GM18498 (cell line): ENCODE data around the gene AKR1C1.
"Not testable (repeated sequence)": the region's sequence is repeated elsewhere in the genome, so short reads cannot be mapped to it uniquely, and the experiment has no call there.

ENCODE experiments used
- ATAC-seq: cut with Tn5 transposase; IDR thresholded peaks from one replicate; pipeline ENCODE4 v1.9.1; 2021; ENCODE audit warnings: mild to moderate bottlenecking, moderate library complexity; ENCODE audit not compliant: unreplicated experiment

Gene AKR1C1

DNA sequence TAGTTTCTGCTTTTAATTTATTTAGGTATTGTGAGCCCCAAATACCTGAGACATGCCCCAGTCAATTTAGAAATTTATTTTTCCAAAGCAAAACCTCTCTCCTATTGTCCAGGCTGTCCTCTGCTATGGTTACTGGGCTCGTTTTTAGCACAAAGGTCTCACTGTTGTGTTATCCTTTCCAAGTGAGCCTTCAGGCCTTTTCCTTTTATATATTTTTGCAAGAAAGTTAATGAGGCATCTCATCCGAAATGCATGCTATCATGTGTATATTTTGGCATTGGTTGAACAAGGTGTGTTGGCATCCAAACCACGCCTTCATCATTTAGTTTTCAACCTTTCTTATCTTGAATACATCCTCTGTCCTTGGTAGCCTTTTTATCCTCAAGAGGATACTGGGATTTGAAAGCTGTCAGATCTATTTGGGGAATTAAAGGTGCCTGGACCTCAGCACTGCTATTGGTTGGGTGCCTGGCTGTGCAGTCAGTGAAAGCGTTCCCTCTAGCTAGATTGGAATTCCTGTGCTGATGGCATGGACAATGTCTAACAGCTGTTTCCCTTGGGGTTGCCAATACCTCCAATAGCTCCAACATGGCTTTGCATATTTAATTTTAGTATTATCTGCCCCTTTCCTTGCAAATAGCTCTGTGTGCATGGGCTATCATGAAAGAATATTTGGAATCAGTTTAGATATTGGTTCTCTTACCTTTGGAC lies 51.1 kb downstream of the AKR1C1 start:
- ATAC-seq: not testable (repeated sequence)

DNA sequence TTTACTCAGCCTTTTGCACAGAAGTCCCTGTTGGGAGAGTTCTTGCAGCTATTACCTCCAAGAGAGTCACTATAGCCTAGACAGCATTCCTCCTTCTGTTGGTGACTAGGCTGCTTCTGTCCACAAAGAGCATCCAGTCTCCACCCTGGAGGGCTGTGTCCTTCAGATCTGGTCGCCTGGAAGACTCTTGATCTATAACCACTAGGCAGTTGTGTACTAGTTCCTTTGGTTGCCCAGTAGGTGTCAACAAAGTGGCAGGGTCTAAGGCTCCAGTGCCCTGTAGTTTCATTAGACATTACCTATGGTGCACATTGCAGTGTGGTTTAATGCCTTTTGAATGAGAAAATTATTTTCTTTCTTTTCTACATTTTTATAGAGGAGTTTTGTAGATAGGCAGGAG lies 51.7 kb downstream of the AKR1C1 start:
- no peak for ATAC-seq

DNA sequence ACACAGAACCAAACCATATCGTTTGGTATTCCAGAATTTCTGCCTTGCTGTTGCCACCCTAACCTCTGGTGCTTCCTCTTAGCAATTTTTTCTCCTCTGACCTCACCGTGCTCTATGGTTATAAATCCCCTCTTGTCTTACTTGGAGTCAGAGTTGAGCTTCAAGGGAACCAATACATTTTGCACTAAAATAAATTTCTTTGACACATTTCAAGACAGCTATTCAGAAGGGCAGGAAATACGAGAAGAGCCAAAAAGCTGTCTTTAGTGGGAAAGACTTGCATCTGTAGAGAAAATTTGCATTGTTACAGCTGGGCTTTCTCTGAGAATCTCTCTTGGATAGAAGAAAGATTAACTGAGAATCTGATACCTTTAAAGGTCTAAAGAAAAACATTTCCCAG lies 54.9 kb downstream of the AKR1C1 start:
- no peak for ATAC-seq

DNA sequence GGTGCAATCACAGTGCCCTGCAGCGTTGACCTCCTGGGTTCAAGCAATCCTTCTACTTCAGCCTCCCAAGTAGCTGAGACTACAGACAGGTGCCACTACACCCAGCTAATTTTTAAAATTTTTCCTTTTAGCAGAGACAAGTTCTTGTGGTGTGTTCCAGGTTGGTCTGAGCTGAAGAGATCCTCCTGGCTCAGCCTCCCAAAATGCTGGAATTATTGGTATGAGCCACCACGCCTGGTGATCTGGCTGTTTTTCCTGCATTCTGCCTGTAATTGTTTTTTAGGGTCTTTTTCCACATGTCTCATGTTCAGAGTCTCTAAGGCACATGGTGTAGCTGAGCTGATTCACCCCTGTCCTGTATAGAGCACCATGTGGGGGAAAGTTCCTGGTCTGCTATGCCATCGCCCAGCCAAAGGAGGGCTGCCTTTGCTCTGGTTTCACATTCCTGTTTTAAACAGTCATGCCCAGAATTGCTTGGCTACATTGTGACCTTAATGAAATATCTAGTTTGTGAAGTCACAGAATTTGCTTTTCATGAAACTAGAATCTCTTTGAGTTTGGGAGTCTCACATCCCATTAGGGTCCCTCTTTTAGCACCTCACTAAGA lies 55.6 kb downstream of the AKR1C1 start:
- not testable (repeated sequence) for ATAC-seq

DNA sequence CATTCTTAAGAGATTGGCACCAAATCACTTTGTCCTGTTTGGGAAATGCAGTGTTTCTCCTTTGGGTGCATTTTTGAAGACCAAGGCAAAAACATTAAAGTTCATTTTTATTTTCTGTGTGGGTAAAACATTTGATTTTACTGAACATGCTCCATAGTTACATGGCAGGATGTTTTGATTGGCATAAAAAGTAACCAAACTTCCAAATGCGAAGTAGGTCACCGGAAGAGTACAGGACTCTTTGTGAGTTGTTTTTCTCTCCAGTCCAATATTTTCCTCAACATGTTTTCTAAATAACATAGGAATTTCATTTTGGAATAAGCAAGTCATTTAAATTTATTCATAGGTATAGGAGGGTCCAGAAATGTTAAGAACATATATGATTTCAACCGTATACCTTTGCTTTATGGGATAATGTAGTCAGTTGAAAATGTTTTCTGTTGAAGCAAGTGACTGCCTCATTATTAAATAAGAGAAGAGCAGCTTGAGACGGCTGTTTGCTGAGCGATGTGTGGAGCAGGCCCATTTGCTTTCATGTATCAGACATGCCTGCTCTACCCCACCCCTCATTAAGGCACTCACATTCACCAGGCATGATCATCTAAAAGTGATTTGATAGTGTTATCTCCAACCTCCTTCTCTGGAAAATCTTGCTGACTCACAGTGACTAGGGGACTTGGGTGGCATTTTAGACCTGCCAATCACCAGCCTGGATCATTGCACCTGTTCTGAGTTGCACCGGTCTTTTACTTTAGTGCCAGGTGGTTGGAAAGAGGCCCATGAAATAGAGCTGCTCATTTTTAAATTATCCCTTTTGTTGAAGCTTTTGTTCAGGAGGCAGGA lies 56.8 kb downstream of the AKR1C1 start:
- ATAC-seq: not testable (repeated sequence)

DNA sequence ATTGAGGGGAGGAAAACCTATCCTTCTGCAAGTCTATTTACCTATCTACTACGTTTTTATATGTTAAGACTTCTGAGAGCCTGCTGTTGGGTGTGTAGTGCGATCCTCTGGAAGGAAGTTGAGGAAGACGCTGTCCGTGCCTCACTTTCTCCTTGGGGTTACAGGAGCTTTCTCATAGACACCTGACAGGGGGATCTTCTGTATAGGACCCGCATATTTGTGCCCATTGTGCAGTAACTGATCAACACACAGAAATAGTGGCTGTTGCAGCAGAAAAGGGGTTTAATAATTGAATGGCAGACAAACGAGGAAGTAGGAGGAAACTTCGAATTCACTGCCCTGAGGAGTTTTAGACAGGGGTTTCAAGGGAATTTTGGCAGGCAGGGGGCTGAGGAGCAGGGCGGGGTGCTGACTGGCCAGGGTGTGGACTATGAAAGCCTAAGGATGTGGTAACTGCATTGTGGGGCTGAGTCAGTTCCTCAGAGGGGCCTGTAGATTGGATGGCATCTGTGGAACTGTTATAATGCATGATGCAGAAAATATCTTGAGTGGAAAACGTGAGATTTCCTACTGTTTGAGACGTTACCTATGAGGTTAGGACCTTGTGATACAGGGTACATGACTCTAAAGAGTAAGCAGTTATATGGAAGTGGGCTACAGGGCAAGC lies 58.5 kb downstream of the AKR1C1 start:
- ATAC-seq: not testable (repeated sequence)

DNA sequence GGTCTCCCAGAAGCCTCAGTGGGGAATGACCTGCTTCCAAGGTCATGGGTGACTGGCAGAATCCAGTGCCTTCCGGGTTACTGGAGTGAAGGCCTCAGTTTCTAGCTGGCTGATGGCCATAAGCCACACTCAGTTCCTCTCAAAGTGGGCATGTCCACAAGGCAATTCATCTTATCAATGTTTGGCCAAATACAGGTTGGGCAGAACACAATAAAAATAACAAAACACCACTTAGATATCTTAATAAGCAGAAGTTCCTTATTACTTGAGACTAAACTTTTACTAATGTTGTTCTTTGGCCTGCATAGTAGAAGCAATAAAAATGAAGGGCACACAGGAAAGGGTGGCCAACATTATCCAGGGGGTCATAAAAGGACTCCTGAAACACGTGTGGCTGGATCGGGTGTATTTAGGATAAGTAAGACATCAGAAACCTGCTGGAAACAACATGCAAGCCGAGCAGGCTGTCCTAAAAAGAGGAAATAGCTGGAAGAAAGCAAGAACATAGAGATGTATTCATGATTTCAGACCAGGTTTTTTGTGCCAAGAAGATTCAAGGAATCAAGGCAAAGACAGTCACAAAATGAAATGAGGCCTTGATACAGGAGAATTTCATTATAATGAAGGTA lies 60.1 kb downstream of the AKR1C1 start:
- no peak for ATAC-seq

DNA sequence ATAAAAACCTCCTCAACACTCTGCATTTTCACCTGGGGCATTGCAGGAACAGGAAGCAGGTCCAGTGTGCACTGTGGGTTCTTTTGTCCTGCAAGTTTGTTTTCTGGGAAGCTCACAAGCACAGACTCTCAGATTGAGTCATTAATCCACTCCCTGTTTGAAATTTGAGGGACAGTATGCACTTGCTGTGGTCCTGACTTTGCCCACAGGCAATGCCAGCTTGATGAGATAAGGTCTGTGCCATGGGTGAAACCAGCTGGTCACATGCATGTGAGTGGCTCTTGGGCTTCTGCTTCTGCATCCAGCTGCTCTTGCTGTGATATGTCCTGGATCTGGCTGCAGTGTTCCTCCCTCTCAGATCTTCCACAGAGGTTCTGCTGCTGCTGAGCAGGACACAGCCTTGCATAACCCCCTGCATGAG lies 62.3 kb downstream of the AKR1C1 start:
- ATAC-seq: not testable (repeated sequence)

DNA sequence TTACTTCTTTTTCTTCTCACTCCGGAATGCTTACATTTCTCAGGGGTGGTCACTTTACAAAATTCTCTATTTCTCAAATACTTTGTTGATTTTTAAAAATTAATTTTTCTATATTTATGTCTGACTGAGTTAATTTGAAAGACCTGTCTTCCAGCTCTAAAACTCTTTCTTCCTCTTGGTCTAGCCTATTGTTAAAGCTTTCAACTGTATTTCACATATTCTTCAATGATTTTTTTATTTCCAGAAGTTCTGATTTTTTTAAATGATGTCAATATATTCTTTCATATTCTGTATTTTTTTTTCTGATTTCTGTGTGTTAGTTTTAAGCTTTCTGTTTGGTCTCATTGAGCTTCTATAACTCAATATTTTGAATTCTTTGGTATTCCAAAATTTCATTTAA lies 67.8 kb downstream of the AKR1C1 start:
- no peak for ATAC-seq

DNA sequence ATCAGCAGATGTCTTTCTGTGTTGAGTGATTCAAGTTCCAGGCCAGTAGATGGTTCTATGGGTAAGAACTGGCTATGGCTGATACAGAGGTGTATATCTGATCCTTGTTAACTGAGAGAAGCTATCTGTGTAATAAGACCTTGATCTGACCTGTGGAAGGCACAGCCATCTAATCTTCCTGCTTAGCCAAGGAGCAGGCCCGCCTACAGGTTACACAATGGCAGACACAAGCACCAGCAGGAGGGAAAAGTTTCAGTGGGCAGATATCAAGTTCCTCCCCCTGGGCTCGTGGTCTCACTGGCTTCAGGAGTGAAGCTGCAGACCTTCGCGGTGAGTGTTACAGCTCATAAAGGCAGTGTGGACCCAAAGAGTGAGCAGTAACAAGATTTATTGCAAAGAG lies 68.4 kb downstream of the AKR1C1 start:
- ATAC-seq: not testable (repeated sequence)

DNA sequence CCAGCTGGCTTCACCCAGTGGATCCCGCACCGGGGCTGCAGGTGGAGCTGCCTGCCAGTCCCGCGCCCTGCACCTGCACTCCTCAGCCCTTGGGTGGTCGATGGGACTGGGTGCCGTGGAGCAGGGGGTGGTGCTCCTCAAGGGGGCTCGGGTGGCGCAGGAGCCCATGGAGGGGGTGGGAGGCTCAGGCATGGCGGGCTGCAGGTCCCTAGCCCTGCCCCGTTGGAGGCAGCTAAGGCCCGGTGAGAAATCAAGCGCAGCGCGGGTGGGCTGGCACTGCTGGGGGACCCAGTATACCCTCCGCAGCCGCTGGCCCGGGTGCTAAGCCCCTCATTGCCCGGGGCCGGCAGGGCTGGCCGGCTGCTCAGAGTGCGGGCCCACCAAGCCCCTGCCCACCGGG lies 69.2 kb downstream of the AKR1C1 start:
- not testable (repeated sequence) for ATAC-seq
